ENCODE data around the gene BHLHE23. TPM values are rescaled to one million over a fixed set of nuclear protein-coding genes. Genes with fewer than 3 reads are reported as not detected.

Gene BHLHE23
- polyA plus RNA-seq, 1 of the 3 experiments (the other 2 are of a cell fraction): not detected

DNA sequence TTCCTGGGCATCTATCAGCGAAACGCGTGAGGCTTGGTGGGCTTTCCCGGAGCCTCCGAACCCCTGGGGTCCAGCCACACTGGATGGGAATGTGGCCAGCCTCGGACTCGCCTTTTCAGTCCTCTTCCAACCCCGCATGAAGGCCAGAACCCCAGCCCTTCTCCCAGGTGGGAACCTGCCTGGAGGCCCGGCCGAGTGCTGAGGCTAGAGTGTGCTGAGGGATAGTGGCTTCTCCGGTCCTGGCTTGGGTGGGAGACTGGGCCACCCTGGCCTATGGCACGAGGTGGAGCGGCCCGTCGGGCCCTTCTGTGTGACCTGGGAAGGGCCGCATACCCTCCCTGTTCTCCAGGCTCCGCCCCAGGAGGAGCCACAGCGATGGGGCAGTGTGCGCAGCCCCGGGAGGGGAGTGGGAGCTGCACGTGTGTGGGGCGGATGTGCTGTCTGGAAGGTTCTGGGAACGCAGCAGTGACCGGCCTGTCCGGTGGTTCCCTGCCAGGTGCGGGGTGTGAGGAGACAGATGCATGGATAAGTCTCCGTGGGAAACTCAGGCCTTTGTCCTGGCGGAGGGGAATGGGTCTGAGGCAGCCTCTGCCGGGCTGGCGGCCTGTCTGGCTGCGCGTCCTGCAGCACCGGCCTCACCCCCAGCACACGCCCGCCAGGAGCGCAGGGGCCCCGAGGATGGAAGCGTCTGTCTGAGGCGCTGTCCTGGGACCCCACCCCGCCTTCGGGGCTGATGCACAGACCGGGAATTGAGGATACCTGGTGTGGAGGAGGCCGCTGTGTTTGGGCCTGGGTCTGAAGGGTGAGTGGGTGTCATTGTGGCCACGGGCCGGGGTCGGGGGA lies 1.1 kb upstream of the BHLHE23 start:
- Histone ChIP-seq H3K4me2 (no peak overlapping the region), H3K4me3 (ENCODE audit: low read depth in 2 of 2, low read length in 1 of 2) (no peak overlapping the region), H3K9ac (no peak overlapping the region), H3K9me3 (peaks cover under 1% of the 10 kb centered on the region; the same call in 1 of the 2 replicates), H4K20me1 (ENCODE audit: insufficient read depth) (no peaks in the 10 kb centered on the region), H3F3A (replicated peaks; ENCODE audit: insufficient read depth) (peaks cover 4% of the 10 kb centered on the region), H3K4me1 (ENCODE audit: control insufficient read depth in 1 of 2, insufficient read depth in 2 of 2, low read depth in 1 of 2, low read length in 1 of 2) (peaks cover 0 to 3% of the 10 kb centered on the region in 2 experiments; a peak in 1 of 4 replicates), H3K27ac (ENCODE audit: low read depth in 2 of 2, low read length in 1 of 2) (no peak overlapping the region), H3K79me2 (ENCODE audit: insufficient read depth) (no peaks in the 10 kb centered on the region), H2AFZ (ENCODE audit: low read depth) (no peak overlapping the region), H3K36me3 (replicated peaks in 1 of 2; ENCODE audit: control insufficient read depth in 1 of 2, insufficient read depth in 2 of 2, low read length in 1 of 2) (no peaks in the 10 kb centered on the region), H3K27me3 (ENCODE audit: insufficient read depth) (peaks cover 94% of the 10 kb centered on the region), H3K9me2 (no peaks in the 10 kb centered on the region)
- TF ChIP-seq EZH2phosphoT487 (IDR thresholded peaks at IDR 0.05; ENCODE audit: borderline replicate concordance, low read depth) (0 out of 2 replicates have a peak, but pooled peaks have one; percentile 51), TEAD4 (IDR thresholded peaks at IDR 0.05; ENCODE audit: borderline replicate concordance, insufficient read depth) (no peak)
- DNase-seq: no peak
- POLR2A ChIA-PET: interaction anchor here (1.5 kb wide), 1 partner anchor 35 kb away, joined by 3 read pairs; no protein-coding TSS in a partner anchor
- CTCF ChIA-PET: interaction anchor here (1.0 to 2.6 kb wide), 15 partner anchors 9 to 188 kb away, joined by 3 to 30 read pairs (median 10); partner anchors contain the start of gene SLC17A9
- 6% methylated on average over 8 of the region's 46 CpGs for WGBS (ENCODE audit: low lambda C conversion rate)

- Histone ChIP-seq H3K27ac (ENCODE audit: low read depth in 2 of 2, low read length in 1 of 2) (no peak overlapping the region), H4K20me1 (ENCODE audit: insufficient read depth) (no peaks in the 10 kb centered on the region), H3K9me2 (no peaks in the 10 kb centered on the region), H3F3A (replicated peaks; ENCODE audit: insufficient read depth) (peaks cover 4% of the 10 kb centered on the region), H3K4me1 (ENCODE audit: control insufficient read depth in 1 of 2, insufficient read depth in 2 of 2, low read depth in 1 of 2, low read length in 1 of 2) (peaks cover 0 to 3% of the 10 kb centered on the region in 2 experiments; a peak in 1 of 4 replicates), H3K79me2 (ENCODE audit: insufficient read depth) (no peaks in the 10 kb centered on the region), H3K4me3 (ENCODE audit: low read depth in 2 of 2, low read length in 1 of 2) (no peak overlapping the region), H2AFZ (ENCODE audit: low read depth) (no peak overlapping the region), H3K9me3 (no peaks in the 10 kb centered on the region), H3K4me2 (no peak overlapping the region), H3K9ac (no peak overlapping the region), H3K27me3 (ENCODE audit: insufficient read depth) (peaks cover 94% of the 10 kb centered on the region), H3K36me3 (replicated peaks in 1 of 2; ENCODE audit: control insufficient read depth in 1 of 2, insufficient read depth in 2 of 2, low read length in 1 of 2) (no peaks in the 10 kb centered on the region)
- TF ChIP-seq NRF1 (IDR thresholded peaks at IDR 0.05; ENCODE audit: low read depth, low read length) (no peak), MXI1 (IDR thresholded peaks at IDR 0.05; ENCODE audit: low read depth, low read length) (no peak), POLR2AphosphoS5 (IDR thresholded peaks at IDR 0.05; ENCODE audit: low read depth, low read length) (no peak), RXRA (IDR thresholded peaks at IDR 0.05; ENCODE audit: borderline replicate concordance, low read depth) (no peak), RCOR1 (IDR thresholded peaks at IDR 0.05; ENCODE audit: low read length) (no peak), NFIC (IDR thresholded peaks at IDR 0.05; ENCODE audit: borderline replicate concordance) (no peak), TCF12 (IDR thresholded peaks at IDR 0.05) (no peak), FOXM1 (IDR thresholded peaks at IDR 0.05; ENCODE audit: low read depth) (no peak), FOXJ3 (CRISPR knock-in tag; IDR thresholded peaks at IDR 0.05) (no peak), JUND (IDR thresholded peaks at IDR 0.05) (no peak), MEF2A (IDR thresholded peaks at IDR 0.05; ENCODE audit: borderline replicate concordance, low read depth) (no peak)
- TF ChIP-seq, protein P1, sequence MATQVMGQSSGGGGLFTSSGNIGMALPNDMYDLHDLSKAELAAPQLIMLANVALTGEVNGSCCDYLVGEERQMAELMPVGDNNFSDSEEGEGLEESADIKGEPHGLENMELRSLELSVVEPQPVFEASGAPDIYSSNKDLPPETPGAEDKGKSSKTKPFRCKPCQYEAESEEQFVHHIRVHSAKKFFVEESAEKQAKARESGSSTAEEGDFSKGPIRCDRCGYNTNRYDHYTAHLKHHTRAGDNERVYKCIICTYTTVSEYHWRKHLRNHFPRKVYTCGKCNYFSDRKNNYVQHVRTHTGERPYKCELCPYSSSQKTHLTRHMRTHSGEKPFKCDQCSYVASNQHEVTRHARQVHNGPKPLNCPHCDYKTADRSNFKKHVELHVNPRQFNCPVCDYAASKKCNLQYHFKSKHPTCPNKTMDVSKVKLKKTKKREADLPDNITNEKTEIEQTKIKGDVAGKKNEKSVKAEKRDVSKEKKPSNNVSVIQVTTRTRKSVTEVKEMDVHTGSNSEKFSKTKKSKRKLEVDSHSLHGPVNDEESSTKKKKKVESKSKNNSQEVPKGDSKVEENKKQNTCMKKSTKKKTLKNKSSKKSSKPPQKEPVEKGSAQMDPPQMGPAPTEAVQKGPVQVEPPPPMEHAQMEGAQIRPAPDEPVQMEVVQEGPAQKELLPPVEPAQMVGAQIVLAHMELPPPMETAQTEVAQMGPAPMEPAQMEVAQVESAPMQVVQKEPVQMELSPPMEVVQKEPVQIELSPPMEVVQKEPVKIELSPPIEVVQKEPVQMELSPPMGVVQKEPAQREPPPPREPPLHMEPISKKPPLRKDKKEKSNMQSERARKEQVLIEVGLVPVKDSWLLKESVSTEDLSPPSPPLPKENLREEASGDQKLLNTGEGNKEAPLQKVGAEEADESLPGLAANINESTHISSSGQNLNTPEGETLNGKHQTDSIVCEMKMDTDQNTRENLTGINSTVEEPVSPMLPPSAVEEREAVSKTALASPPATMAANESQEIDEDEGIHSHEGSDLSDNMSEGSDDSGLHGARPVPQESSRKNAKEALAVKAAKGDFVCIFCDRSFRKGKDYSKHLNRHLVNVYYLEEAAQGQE (IDR thresholded peaks at IDR 0.05; ENCODE audit: low read depth, low read length): no peak
- TF ChIP-seq, protein P2, sequence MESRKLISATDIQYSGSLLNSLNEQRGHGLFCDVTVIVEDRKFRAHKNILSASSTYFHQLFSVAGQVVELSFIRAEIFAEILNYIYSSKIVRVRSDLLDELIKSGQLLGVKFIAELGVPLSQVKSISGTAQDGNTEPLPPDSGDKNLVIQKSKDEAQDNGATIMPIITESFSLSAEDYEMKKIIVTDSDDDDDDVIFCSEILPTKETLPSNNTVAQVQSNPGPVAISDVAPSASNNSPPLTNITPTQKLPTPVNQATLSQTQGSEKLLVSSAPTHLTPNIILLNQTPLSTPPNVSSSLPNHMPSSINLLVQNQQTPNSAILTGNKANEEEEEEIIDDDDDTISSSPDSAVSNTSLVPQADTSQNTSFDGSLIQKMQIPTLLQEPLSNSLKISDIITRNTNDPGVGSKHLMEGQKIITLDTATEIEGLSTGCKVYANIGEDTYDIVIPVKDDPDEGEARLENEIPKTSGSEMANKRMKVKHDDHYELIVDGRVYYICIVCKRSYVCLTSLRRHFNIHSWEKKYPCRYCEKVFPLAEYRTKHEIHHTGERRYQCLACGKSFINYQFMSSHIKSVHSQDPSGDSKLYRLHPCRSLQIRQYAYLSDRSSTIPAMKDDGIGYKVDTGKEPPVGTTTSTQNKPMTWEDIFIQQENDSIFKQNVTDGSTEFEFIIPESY (IDR thresholded peaks at IDR 0.05; ENCODE audit: borderline replicate concordance, low read depth): no peak
- TF ChIP-seq, protein P3, sequence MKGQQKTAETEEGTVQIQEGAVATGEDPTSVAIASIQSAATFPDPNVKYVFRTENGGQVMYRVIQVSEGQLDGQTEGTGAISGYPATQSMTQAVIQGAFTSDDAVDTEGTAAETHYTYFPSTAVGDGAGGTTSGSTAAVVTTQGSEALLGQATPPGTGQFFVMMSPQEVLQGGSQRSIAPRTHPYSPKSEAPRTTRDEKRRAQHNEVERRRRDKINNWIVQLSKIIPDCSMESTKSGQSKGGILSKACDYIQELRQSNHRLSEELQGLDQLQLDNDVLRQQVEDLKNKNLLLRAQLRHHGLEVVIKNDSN (IDR thresholded peaks at IDR 0.05; ENCODE audit: borderline replicate concordance, low read depth): no peak
- TF ChIP-seq, protein P4, sequence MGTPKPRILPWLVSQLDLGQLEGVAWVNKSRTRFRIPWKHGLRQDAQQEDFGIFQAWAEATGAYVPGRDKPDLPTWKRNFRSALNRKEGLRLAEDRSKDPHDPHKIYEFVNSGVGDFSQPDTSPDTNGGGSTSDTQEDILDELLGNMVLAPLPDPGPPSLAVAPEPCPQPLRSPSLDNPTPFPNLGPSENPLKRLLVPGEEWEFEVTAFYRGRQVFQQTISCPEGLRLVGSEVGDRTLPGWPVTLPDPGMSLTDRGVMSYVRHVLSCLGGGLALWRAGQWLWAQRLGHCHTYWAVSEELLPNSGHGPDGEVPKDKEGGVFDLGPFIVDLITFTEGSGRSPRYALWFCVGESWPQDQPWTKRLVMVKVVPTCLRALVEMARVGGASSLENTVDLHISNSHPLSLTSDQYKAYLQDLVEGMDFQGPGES (IDR thresholded peaks at IDR 0.05; ENCODE audit: low read depth, low read length): no peak
- CTCF ChIA-PET: interaction anchor here (1.2 to 2.6 kb wide), 3 partner anchors 13 to 132 kb away, joined by 3 to 28 read pairs (median 4); no protein-coding TSS in a partner anchor
- POLR2A ChIA-PET: no interaction called here
- WGBS (ENCODE audit: low lambda C conversion rate): 7% methylated on average over 18 of the region's 24 CpGs
- no peak for DNase-seq
These were observed 539 bp upstream of the BHLHE23 start for GRCh38 chr20:63007360-63007645.

All from SK-N-SH (cell line).